ENCODE measurements around the gene NRM.

NRM gene

DNA sequence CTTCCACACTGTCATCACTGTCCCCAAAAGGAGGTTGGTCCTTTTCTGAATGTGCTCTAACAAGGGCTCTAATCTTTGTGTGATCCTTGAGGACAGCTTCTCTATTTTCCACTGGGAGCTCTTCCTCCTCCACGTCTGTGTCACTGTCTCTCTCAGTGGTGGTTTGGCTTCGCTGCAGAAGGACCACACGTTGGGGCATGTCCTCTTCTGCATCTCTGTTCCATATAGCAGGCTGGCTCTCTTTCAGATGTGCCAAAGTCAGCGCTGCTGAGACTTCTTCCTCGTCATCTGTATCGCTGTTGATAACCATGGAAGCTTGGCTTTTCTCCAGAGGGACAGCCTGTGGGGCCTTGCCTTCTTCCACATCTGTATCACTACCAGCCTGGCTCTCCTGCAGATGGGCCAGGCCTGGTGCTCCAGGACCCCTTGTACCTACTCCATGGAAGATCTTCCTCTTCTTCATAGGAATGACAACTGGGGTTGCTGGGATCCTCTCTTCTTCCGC is 21.7 kb upstream of the NRM start:
- no peak for TF ChIP-seq TAF1 (IDR thresholded peaks at IDR 0.05; ENCODE audit: low read depth, low read length)
- TF ChIP-seq POLR2AphosphoS5 (IDR thresholded peaks at IDR 0.05; ENCODE audit: low read depth, low read length): no peak
- TF ChIP-seq POU2F2 (IDR thresholded peaks at IDR 0.05; ENCODE audit: low read depth, low read length): no peak
- no peak for TF ChIP-seq POLR2A (IDR thresholded peaks at IDR 0.05; ENCODE audit: low read depth, low read length)
- no peak for TF ChIP-seq PAX5 (IDR thresholded peaks at IDR 0.05; ENCODE audit: insufficient read depth, low read length, severe bottlenecking)
- no peak for TF ChIP-seq SPI1 (IDR thresholded peaks at IDR 0.05; ENCODE audit: low read depth, low read length)
- DNase-seq (ENCODE audit: insufficient read length, low spot score): no peak
- no peak for FAIRE-seq

DNA sequence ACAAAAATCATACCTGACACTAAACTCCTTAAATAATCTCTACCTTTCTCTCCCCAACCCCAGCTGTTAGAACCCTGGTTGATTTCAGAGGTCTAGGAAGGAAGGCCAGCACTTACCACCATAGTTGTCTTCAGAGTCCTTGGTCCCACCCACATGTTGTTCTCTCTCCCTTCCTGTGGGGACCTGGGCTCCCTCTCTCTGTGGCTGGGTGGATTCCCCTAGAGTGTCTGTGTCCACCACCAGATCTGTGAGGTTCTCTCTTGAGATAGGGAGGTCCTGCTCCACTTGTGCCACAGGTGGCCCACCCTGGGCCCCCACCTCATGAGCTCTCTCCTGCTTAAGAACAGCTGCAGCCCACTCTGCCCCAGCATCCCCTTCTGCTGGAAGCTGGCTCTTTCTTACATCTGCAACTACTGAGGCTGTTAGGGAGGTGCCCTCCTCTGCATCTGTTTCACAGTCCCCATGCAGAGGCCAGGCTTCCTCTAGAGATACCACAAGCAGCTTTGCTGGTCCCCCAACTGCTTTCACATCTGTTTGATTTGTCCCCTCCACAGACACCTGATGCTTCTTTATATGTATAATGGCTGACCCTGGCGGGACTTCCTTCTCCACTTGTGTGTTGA is 21.1 kb upstream of the NRM start:
- TF ChIP-seq POLR2AphosphoS5 (IDR thresholded peaks at IDR 0.05; ENCODE audit: low read depth, low read length) (peak; percentile 15; the same call in 1 of the 2 replicates), PAX5 (IDR thresholded peaks at IDR 0.05; ENCODE audit: insufficient read depth, low read length, severe bottlenecking) (no peak)
- FAIRE-seq (no peak), DNase-seq (ENCODE audit: insufficient read length, low spot score) (no peak)

DNA sequence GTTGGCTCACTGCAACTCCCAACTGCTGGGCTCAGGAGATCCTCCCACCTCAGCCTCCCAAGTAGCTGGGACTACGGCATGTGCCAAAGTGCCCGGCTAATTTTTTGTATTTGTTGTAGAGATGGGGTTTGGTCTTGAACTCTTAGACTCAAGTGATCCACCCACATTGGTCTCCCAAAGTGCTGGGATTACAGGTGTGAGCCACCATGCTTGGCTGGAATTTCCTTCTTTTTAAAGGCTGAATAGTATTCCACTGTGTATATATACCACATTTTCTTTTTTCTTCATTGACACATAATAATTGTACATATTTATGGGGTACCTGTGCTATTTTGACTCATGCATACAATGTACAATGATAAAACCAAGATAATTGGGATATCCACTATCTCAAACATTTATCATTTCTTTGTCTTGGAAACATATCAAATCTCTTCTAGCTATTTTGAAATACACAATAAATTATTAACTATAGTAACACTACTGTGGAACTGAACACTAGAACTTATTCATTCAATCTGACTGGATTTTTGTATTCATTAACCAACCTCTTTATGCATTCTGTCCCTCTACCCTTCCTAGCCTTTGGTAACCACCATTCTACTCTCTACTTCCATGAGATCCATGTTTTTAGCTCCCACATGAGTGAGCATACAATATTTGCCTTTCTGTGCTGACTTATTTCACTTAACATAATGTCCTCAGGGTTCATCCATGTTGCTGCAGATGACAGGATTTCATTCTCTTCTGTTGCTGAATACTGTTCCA is 18.5 kb upstream of the NRM start:
- DNase-seq (ENCODE audit: insufficient read length, low spot score) (no peak), FAIRE-seq (peak; percentile 57)
- TF ChIP-seq SPI1 (IDR thresholded peaks at IDR 0.05; ENCODE audit: low read depth, low read length) (no peak), POLR2A (IDR thresholded peaks at IDR 0.05; ENCODE audit: low read depth, low read length) (no peak), POU2F2 (IDR thresholded peaks at IDR 0.05; ENCODE audit: low read depth, low read length) (no peak), POLR2AphosphoS5 (IDR thresholded peaks at IDR 0.05; ENCODE audit: low read depth, low read length) (no peak), PAX5 (IDR thresholded peaks at IDR 0.05; ENCODE audit: insufficient read depth, low read length, severe bottlenecking) (no peak), TAF1 (IDR thresholded peaks at IDR 0.05; ENCODE audit: low read depth, low read length) (no peak)

- TF ChIP-seq PAX5 (IDR thresholded peaks at IDR 0.05; ENCODE audit: insufficient read depth, low read length, severe bottlenecking): no peak
- TF ChIP-seq POLR2A (IDR thresholded peaks at IDR 0.05; ENCODE audit: low read depth, low read length): no peak
- no peak for TF ChIP-seq SPI1 (IDR thresholded peaks at IDR 0.05; ENCODE audit: low read depth, low read length)
- no peak for TF ChIP-seq POLR2AphosphoS5 (IDR thresholded peaks at IDR 0.05; ENCODE audit: low read depth, low read length)
- no peak for TF ChIP-seq POU2F2 (IDR thresholded peaks at IDR 0.05; ENCODE audit: low read depth, low read length)
- TF ChIP-seq TAF1 (IDR thresholded peaks at IDR 0.05; ENCODE audit: low read depth, low read length): no peak
- no peak for DNase-seq (ENCODE audit: insufficient read length, low spot score)
- FAIRE-seq: no peak
Observed at GRCh38 chr6:30707281-30707850, 16.6 kb upstream of the NRM start.

- DNase-seq (ENCODE audit: insufficient read length, low spot score) (no peak), FAIRE-seq (no peak)
- TF ChIP-seq TAF1 (IDR thresholded peaks at IDR 0.05; ENCODE audit: low read depth, low read length) (no peak), POLR2AphosphoS5 (IDR thresholded peaks at IDR 0.05; ENCODE audit: low read depth, low read length) (no peak), POLR2A (IDR thresholded peaks at IDR 0.05; ENCODE audit: low read depth, low read length) (no peak), PAX5 (IDR thresholded peaks at IDR 0.05; ENCODE audit: insufficient read depth, low read length, severe bottlenecking) (no peak), POU2F2 (IDR thresholded peaks at IDR 0.05; ENCODE audit: low read depth, low read length) (no peak), SPI1 (IDR thresholded peaks at IDR 0.05; ENCODE audit: low read depth, low read length) (no peak)
Observed at GRCh38 chr6:30705620-30706019, 14.8 kb upstream of the NRM start.

GRCh38 chr6:30703821-30704220 is 13.0 kb upstream of the NRM start:
- TF ChIP-seq POU2F2 (IDR thresholded peaks at IDR 0.05; ENCODE audit: low read depth, low read length) (no peak), SPI1 (IDR thresholded peaks at IDR 0.05; ENCODE audit: low read depth, low read length) (no peak), POLR2A (IDR thresholded peaks at IDR 0.05; ENCODE audit: low read depth, low read length) (no peak), TAF1 (IDR thresholded peaks at IDR 0.05; ENCODE audit: low read depth, low read length) (no peak), PAX5 (IDR thresholded peaks at IDR 0.05; ENCODE audit: insufficient read depth, low read length, severe bottlenecking) (no peak), POLR2AphosphoS5 (IDR thresholded peaks at IDR 0.05; ENCODE audit: low read depth, low read length) (no peak)
- FAIRE-seq (no peak), DNase-seq (ENCODE audit: insufficient read length, low spot score) (no peak)

- no peak for DNase-seq (ENCODE audit: insufficient read length, low spot score)
- TF ChIP-seq PAX5 (IDR thresholded peaks at IDR 0.05; ENCODE audit: insufficient read depth, low read length, severe bottlenecking): no peak
- no peak for TF ChIP-seq SPI1 (IDR thresholded peaks at IDR 0.05; ENCODE audit: low read depth, low read length)
- TF ChIP-seq POLR2A (IDR thresholded peaks at IDR 0.05; ENCODE audit: low read depth, low read length): no peak
- no peak for TF ChIP-seq POLR2AphosphoS5 (IDR thresholded peaks at IDR 0.05; ENCODE audit: low read depth, low read length)
- no peak for TF ChIP-seq POU2F2 (IDR thresholded peaks at IDR 0.05; ENCODE audit: low read depth, low read length)
- TF ChIP-seq TAF1 (IDR thresholded peaks at IDR 0.05; ENCODE audit: low read depth, low read length): no peak
- FAIRE-seq: no peak
Observed at GRCh38 chr6:30703011-30703410, 12.2 kb upstream of the NRM start.

- no peak for DNase-seq (ENCODE audit: insufficient read length, low spot score)
- no peak for TF ChIP-seq POLR2AphosphoS5 (IDR thresholded peaks at IDR 0.05; ENCODE audit: low read depth, low read length)
- no peak for TF ChIP-seq PAX5 (IDR thresholded peaks at IDR 0.05; ENCODE audit: insufficient read depth, low read length, severe bottlenecking)
- no peak for TF ChIP-seq POLR2A (IDR thresholded peaks at IDR 0.05; ENCODE audit: low read depth, low read length)
- no peak for TF ChIP-seq POU2F2 (IDR thresholded peaks at IDR 0.05; ENCODE audit: low read depth, low read length)
- TF ChIP-seq SPI1 (IDR thresholded peaks at IDR 0.05; ENCODE audit: low read depth, low read length): no peak
- no peak for TF ChIP-seq TAF1 (IDR thresholded peaks at IDR 0.05; ENCODE audit: low read depth, low read length)
- FAIRE-seq: no peak
Observed at GRCh38 chr6:30700340-30700739, 9.6 kb upstream of the NRM start.

DNA sequence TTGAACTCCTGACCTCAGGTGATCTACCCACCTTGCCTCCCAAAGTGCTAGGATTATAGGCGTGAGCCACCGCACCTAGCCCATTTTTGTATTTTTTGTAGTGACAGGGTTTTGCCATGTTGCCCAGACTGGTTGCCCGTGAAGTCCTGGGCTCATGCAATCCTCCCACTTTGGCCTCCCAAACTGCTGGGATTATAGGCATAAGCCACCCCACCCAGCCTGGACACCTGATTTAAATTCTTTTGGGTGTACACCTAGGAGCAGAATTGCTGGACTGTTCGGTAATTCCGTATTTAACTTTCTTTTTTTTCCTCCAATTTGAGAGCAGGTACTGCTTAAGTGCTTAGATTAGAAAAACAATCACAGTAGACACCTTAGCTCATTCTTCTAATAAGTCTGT is 5.6 kb upstream of the NRM start:
- no peak for TF ChIP-seq POLR2AphosphoS5 (IDR thresholded peaks at IDR 0.05; ENCODE audit: low read depth, low read length)
- no peak for TF ChIP-seq POU2F2 (IDR thresholded peaks at IDR 0.05; ENCODE audit: low read depth, low read length)
- no peak for TF ChIP-seq PAX5 (IDR thresholded peaks at IDR 0.05; ENCODE audit: insufficient read depth, low read length, severe bottlenecking)
- no peak for TF ChIP-seq SPI1 (IDR thresholded peaks at IDR 0.05; ENCODE audit: low read depth, low read length)
- TF ChIP-seq POLR2A (IDR thresholded peaks at IDR 0.05; ENCODE audit: low read depth, low read length): no peak
- TF ChIP-seq TAF1 (IDR thresholded peaks at IDR 0.05; ENCODE audit: low read depth, low read length): no peak
- no peak for DNase-seq (ENCODE audit: insufficient read length, low spot score)
- FAIRE-seq: no peak
